HepG2 (cell line): ENCODE measurements around the gene ACTN4. TPM values are rescaled to one million over a fixed set of nuclear protein-coding genes. Genes with fewer than 3 reads are reported as not detected.

Experiments
- ATRX ChIP-seq: sonication (generic); formaldehyde crosslinking; IDR thresholded peaks from 2 replicates; pipeline ENCODE4 v1.4.0; 2020; ENCODE audit warnings: missing genetic modification reagents, borderline replicate concordance
- IRF1 ChIP-seq: sonication (generic); formaldehyde crosslinking; IDR thresholded peaks from 2 replicates; pipeline ENCODE4 v1.4.0; 2020; ENCODE audit warnings: low read depth, mild to moderate bottlenecking, missing genetic modification reagents
- JARID2 ChIP-seq: sonication (generic); formaldehyde crosslinking; IDR thresholded peaks from 2 replicates; pipeline ENCODE4 v1.8.1; 2023; ENCODE audit warnings: missing genetic modification reagents, inconsistent platforms; ENCODE audit not compliant: insufficient replicate concordance
- LBX2 ChIP-seq: sonication (generic); formaldehyde crosslinking; IDR thresholded peaks from 2 replicates; pipeline ENCODE4 v1.5.0; 2020; ENCODE audit warnings: missing genetic modification reagents, mild to moderate bottlenecking, borderline replicate concordance
- NRL ChIP-seq: sonication (generic); formaldehyde crosslinking; IDR thresholded peaks from 2 replicates; pipeline ENCODE4 v1.5.0; 2020; ENCODE audit warnings: missing genetic modification reagents, mild to moderate bottlenecking, moderate library complexity, borderline replicate concordance
- RFXAP ChIP-seq: sonication (generic); formaldehyde crosslinking; IDR thresholded peaks from 2 replicates; pipeline ENCODE4 v1.4.0; 2020; ENCODE audit warnings: missing genetic modification reagents, borderline replicate concordance
- SAFB2 ChIP-seq: sonication (generic); formaldehyde crosslinking; IDR thresholded peaks from 2 replicates; pipeline ENCODE4 v1.5.1; 2020; ENCODE audit warnings: missing genetic modification reagents, low read depth, mild to moderate bottlenecking, borderline replicate concordance
- XRCC5 ChIP-seq: fragments of 200-400 bp; formaldehyde crosslinking; optimal IDR thresholded peaks from 2 replicates; pipeline ENCODE3; 2017; ENCODE audit warnings: mild to moderate bottlenecking, low read length
- YY1 ChIP-seq: IDR thresholded peaks from 2 replicates; pipeline ENCODE4 v1.6.1; 2011; ENCODE audit warnings: low read length, low read depth, moderate library complexity, mild to moderate bottlenecking; ENCODE audit not compliant: insufficient read depth, insufficient replicate concordance
- ZC3H4 ChIP-seq: sonication (generic); formaldehyde crosslinking; IDR thresholded peaks from 2 replicates; pipeline ENCODE4 v1.4.0; 2020; ENCODE audit warnings: missing genetic modification reagents, borderline replicate concordance
- ZMYM4 ChIP-seq: sonication (generic); formaldehyde crosslinking; IDR thresholded peaks from 2 replicates; pipeline ENCODE4 v1.8.1; 2023; ENCODE audit warnings: mild to moderate bottlenecking, missing genetic modification reagents
- ZNF337 ChIP-seq: sonication (generic); formaldehyde crosslinking; IDR thresholded peaks from 2 replicates; pipeline ENCODE4 v1.5.1; 2020; ENCODE audit warnings: missing genetic modification reagents, low read depth, mild to moderate bottlenecking, borderline replicate concordance
- ZNF34 ChIP-seq: sonication (generic); formaldehyde crosslinking; IDR thresholded peaks from 2 replicates; pipeline ENCODE4 v1.4.0; 2020; ENCODE audit warnings: mild to moderate bottlenecking, missing genetic modification reagents, borderline replicate concordance
- polyA plus RNA-seq, 8 experiments: library from polyadenylated mRNA; depleted of rRNA in 3 of 8; stranded (reverse) in 7 of 8; unstranded in 1 of 8; fragments of >200 nt; fragmentation: Illumina TruSeq in 4 of 8; extraction: Trizol in 4 of 8; gene quantifications; 2 replicates each; pipeline versions ENCODE4 v1.2.1 to v1.2.3, GENCODE V29; 2011 to 2016; ENCODE audit warnings: low read depth in 4 of 8, missing spikeins in 1 of 8, mixed read lengths in 1 of 8; ENCODE audit not compliant: insufficient read depth in 1 of 8
- total RNA-seq, 5 experiments: library from RNA; depleted of rRNA; stranded (reverse); fragments of >200 nt; fragmentation: Illumina TruSeq; extraction: Trizol; gene quantifications; 2 replicates each; pipeline ENCODE4 v1.2.3, GENCODE V29; 2016; ENCODE audit warnings: low read depth in 1 of 5
- TF ChIP-seq, protein P1 (sequence below), 2 experiments: sonication (generic) in 1 of 2; formaldehyde crosslinking in 1 of 2; IDR thresholded peaks; 2 replicates each; pipeline versions ENCODE4 v1.4.0 to v1.6.1; 2016 to 2020; ENCODE audit warnings: borderline replicate concordance in 1 of 2, low read depth in 1 of 2, mild to moderate bottlenecking in 1 of 2, missing genetic modification reagents in 1 of 2
- TF ChIP-seq, protein P2 (sequence below): sonication (generic); formaldehyde crosslinking; conservative IDR thresholded peaks from 2 replicates; pipeline ENCODE4 v1.8.1; 2023; ENCODE audit warnings: missing genetic modification reagents

ACTN4 gene
- total and polyA plus RNA-seq, 2 of the 13 experiments (the other 11 are each of a cell fraction or from before 2014, with no cell fraction given) = 171 to 192 TPM

DNA sequence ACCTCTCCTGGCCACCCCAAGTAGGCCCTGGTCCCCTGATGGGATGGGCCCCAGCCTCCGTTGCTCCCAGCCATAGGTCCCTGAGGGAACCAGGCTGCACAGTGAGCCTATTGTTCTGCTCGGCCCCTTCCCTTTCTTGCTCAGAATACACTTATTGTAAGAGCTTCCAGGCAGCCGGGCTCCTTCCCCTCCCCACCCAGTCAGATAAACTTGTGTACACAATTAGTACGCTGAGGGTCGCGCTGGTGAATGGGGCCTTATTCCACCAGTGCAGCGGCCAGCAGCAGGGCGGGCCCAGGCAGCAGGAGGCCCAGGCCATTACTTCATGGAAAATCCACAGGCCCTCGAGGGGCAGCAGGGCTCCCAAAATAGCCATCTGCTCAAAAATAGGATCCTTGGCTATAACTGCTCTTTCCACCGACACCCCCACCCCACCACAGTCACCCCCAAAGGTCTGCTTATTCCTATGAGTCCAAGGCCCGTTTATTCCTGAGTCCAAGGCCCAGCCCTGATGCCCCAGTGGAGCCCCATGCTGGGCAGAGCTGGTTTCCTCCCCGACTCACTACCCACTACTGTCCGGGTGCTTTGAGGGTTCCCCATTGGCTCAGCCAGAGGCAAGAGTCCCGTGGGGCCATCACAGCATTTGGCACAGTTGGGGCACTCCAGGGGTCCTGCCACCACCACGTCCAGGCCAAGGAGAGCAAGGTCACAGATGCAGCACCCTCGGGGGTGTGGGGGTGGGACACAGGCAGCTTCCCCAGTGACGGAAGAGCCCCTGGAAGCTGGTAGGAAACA, 74.7 kb downstream of the ACTN4 start (continued):
- peak; percentile 29; the same call in 1 of the 2 replicates for TF ChIP-seq ZMYM4 (CRISPR knock-in tag)
- no peak for TF ChIP-seq IRF1 (CRISPR knock-in tag)
- TF ChIP-seq LBX2 (CRISPR knock-in tag) = no peak
- TF ChIP-seq NRL (CRISPR knock-in tag) = no peak
- TF ChIP-seq, protein P1, sequence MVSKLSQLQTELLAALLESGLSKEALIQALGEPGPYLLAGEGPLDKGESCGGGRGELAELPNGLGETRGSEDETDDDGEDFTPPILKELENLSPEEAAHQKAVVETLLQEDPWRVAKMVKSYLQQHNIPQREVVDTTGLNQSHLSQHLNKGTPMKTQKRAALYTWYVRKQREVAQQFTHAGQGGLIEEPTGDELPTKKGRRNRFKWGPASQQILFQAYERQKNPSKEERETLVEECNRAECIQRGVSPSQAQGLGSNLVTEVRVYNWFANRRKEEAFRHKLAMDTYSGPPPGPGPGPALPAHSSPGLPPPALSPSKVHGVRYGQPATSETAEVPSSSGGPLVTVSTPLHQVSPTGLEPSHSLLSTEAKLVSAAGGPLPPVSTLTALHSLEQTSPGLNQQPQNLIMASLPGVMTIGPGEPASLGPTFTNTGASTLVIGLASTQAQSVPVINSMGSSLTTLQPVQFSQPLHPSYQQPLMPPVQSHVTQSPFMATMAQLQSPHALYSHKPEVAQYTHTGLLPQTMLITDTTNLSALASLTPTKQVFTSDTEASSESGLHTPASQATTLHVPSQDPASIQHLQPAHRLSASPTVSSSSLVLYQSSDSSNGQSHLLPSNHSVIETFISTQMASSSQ (IDR thresholded peaks at IDR 0.05; ENCODE audit: low read depth) = 0 out of 2 replicates have a peak, but pooled peaks have one; percentile 22
- TF ChIP-seq, protein P1 (CRISPR knock-in tag; IDR thresholded peaks at IDR 0.05; ENCODE audit: borderline replicate concordance) = peak; percentile 62; the same call in 1 of the 2 replicates
- TF ChIP-seq SAFB2 (CRISPR knock-in tag) = no peak; the same call in 1 of the 2 replicates
- no peak for TF ChIP-seq ZNF34 (CRISPR knock-in tag)
- TF ChIP-seq, protein P2, sequence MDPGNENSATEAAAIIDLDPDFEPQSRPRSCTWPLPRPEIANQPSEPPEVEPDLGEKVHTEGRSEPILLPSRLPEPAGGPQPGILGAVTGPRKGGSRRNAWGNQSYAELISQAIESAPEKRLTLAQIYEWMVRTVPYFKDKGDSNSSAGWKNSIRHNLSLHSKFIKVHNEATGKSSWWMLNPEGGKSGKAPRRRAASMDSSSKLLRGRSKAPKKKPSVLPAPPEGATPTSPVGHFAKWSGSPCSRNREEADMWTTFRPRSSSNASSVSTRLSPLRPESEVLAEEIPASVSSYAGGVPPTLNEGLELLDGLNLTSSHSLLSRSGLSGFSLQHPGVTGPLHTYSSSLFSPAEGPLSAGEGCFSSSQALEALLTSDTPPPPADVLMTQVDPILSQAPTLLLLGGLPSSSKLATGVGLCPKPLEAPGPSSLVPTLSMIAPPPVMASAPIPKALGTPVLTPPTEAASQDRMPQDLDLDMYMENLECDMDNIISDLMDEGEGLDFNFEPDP (CRISPR knock-in tag) = no peak
- TF ChIP-seq JARID2 (CRISPR knock-in tag) = no peak
- TF ChIP-seq YY1 = peak; percentile 26
- no peak for TF ChIP-seq ATRX (CRISPR knock-in tag)
- peak; percentile 81 for TF ChIP-seq XRCC5
- TF ChIP-seq ZC3H4 (CRISPR knock-in tag) = no peak
- TF ChIP-seq RFXAP = 0 out of 2 replicates have a peak, but pooled peaks have one; percentile 39
- no peak for TF ChIP-seq ZNF337 (CRISPR knock-in tag)
